Pancreas (tissue), 10 donors: Measurements from ENCODE around the gene NEK7. TPM values are rescaled to one million over a fixed set of nuclear protein-coding genes. Genes with fewer than 3 reads are reported as not detected.
"Not testable (repeated sequence)": the region's sequence is repeated elsewhere in the genome, so short reads cannot be mapped to it uniquely, and the experiment has no call there.

Experiments
- ATAC-seq, 4 donors: fragments of 200-7000 bp; cut with Tn5 transposase; one replicate each; pipeline versions ENCODE4 v1.8.0 to v1.9.1; 2020; ENCODE audit warnings: mild to moderate bottlenecking in 4 of 4, moderate library complexity in 4 of 4
- DNase-seq, 6 donors: peaks; one replicate each; pipeline ENCODE4 v3.0.0-alpha.2; 2020
- FAIRE-seq: peaks from 2 replicates; lab custom pipeline; 2012; peaks lifted over from hg19 to GRCh38; lab: Jason Lieb, UNC
- H3K27ac ChIP-seq, 4 donors: fragments of 200-600 bp; sonication (generic); 1 replicate in 3 of 4; 2 replicates in 1 of 4; pipeline versions ENCODE4 v1.5.0 to v1.8.0; 2020
- H3K27me3 ChIP-seq, 4 donors: fragments of 200-600 bp; one replicate each; pipeline ENCODE4 v1.8.0; 2021
- H3K36me3 ChIP-seq, 3 donors: fragments of 200-600 bp; sonication (generic) in 1 of 3; one replicate each; pipeline versions ENCODE4 v1.5.0 to v1.8.0; 2020 to 2021
- H3K4me1 ChIP-seq, 3 donors: fragments of 200-600 bp; one replicate each; pipeline ENCODE4 v1.8.0; 2021
- H3K4me3 ChIP-seq, 4 donors: fragments of 200-600 bp; sonication (generic) in 2 of 4; one replicate each; pipeline versions ENCODE4 v1.5.0 to v1.8.0; 2020 to 2021
- H3K9me3 ChIP-seq, 4 donors: fragments of 200-600 bp; one replicate each; pipeline ENCODE4 v1.8.0; 2021
- WGBS, 2 donors: extraction: QIAGEN DNeasy Blood & Tissue Kit; methylation state at CpG; one replicate each; pipeline ENCODE4 v1.1.7; 2013; 5-methylcytosine and 5-hydroxymethylcytosine counted together
- intact Hi-C, 3 donors: fragments of 100-400 bp; cut with DNase I; formaldehyde crosslinking; loops; one replicate each; pipeline versions ENCODE4 v1.11.1 to v1.14.2; 2022
- polyA plus RNA-seq, 2 donors: library from polyadenylated mRNA; stranded (reverse); fragments of 200-250 nt; gene quantifications; one replicate each; pipeline ENCODE4 v1.2.3, GENCODE V29; 2013
- total RNA-seq, 6 donors: library from RNA; stranded (reverse); fragmentation: NEBNext Ultra II Directional in 4 of 6; extraction: Animal tissue kit (Norgen Biotek cat#: 25700) in 4 of 6; gene quantifications; one replicate each; pipeline versions ENCODE4 v1.2.1 to v1.2.4, GENCODE V29; 2021 to 2023
- TF ChIP-seq, protein P1 (sequence below), 4 donors: fragments of 200-600 bp; sonication (generic) in 3 of 4; IDR thresholded peaks; one replicate each; pipeline versions ENCODE4 v1.5.0 to v1.8.0; 2021; ENCODE audit warnings: antibody characterized with exemption in 4 of 4
- donor health status: healthy with polysubstance abuse.
- donor health status: DM: no; HTN: no; CAD: no; lungs with moderate emphysema.
- donor health status: DM: no; HTN: no; CAD: no.
- donor health status: control.
- donor health status: control.
- donor health status: Bipolar disorder and iron deficiency.
- donor health status: DM: yes; HTN: yes; CAD: no.
- donor health status: DM: no; HTN: no; CAD: no.
- donor health status: DM: no; HTN: no; CAD: no.
- donor health status: DM: yes; HTN: yes; CAD: no.

NEK7 gene
- total and polyA plus RNA-seq, 8 donors, result 8.0 to 36.3 (median 20.9) TPM

DNA sequence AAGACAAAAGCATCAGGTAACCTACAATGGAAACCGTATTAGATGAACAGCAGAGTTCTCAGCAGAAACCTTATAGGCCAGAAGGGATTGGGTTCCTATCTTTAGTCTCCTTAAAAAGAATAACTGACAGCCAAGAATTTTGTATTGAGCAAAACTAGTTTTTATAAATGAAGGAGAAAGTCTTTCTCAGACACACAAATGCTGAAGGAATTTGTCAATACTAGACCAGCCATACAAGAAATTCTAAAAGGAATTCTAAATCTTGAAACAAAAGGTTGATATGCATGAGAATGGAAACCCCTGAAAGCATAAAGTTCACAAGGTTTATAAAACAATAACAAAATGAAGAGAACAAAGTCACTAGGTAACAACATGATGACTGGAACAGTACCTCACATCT lies 58.1 kb downstream of the NEK7 start:
- FAIRE-seq, result no peak
- no peaks in the 10 kb centered on the region for H3K27me3 ChIP-seq
- 97 to 100% methylated on average over 1 of the region's 1 CpG for WGBS, 2 donors
- TF ChIP-seq, protein P1, sequence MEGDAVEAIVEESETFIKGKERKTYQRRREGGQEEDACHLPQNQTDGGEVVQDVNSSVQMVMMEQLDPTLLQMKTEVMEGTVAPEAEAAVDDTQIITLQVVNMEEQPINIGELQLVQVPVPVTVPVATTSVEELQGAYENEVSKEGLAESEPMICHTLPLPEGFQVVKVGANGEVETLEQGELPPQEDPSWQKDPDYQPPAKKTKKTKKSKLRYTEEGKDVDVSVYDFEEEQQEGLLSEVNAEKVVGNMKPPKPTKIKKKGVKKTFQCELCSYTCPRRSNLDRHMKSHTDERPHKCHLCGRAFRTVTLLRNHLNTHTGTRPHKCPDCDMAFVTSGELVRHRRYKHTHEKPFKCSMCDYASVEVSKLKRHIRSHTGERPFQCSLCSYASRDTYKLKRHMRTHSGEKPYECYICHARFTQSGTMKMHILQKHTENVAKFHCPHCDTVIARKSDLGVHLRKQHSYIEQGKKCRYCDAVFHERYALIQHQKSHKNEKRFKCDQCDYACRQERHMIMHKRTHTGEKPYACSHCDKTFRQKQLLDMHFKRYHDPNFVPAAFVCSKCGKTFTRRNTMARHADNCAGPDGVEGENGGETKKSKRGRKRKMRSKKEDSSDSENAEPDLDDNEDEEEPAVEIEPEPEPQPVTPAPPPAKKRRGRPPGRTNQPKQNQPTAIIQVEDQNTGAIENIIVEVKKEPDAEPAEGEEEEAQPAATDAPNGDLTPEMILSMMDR (IDR thresholded peaks at IDR 0.05), result no peak
- no peaks in the 10 kb centered on the region for H3K9me3 ChIP-seq
- no peak overlapping the region for H3K4me3 ChIP-seq
- ATAC-seq, result no peak
- peaks cover 0 to 7% (median 0%) of the 10 kb centered on the region in 3 donors for H3K36me3 ChIP-seq
- intact Hi-C loops, result no loop called here
- H3K4me1 ChIP-seq, result peaks cover 0 to 1% (median 0%) of the 10 kb centered on the region in 3 donors
- DNase-seq, result no peak
- H3K27ac ChIP-seq, result no peak overlapping the region

DNA sequence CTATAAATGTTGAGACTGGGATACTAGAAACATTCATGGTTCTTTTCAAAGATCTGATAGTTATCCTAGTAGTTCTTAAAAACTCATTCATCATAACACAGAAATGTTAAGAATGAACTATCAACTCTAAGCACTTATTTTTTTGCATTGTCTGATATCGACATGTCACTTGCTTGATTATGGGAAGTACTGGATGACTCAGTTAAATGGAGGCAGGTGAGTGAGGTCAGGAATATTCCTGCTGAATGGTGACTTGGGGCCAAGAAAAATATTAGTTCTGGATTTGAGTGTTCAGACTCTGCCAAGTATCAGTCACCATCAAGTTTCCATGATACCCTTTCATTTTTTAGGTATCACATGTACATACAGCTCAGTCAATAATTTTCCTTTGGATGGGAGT lies 63.6 kb downstream of the NEK7 start:
- H3K36me3 ChIP-seq, result no peaks in the 10 kb centered on the region
- no peaks in the 10 kb centered on the region for H3K9me3 ChIP-seq
- H3K4me3 ChIP-seq, result no peak overlapping the region
- no peaks in the 10 kb centered on the region for H3K27me3 ChIP-seq
- peak; percentile 97 to 100 (median 98) for ATAC-seq
- intact Hi-C loops, result no loop called here
- peak overlapping the region in 2 of 4 donors; percentile 49 to 77 for H3K27ac ChIP-seq
- DNase-seq, result peak in 2 of 6 donors; percentile 29 to 42
- FAIRE-seq, result peak; percentile 64
- TF ChIP-seq, protein P1 (IDR thresholded peaks at IDR 0.05), result no peak
- WGBS, 2 donors, result 18 to 30% methylated on average over 1 of the region's 1 CpG
- peaks cover 5 to 13% (median 12%) of the 10 kb centered on the region in 3 donors for H3K4me1 ChIP-seq

DNA sequence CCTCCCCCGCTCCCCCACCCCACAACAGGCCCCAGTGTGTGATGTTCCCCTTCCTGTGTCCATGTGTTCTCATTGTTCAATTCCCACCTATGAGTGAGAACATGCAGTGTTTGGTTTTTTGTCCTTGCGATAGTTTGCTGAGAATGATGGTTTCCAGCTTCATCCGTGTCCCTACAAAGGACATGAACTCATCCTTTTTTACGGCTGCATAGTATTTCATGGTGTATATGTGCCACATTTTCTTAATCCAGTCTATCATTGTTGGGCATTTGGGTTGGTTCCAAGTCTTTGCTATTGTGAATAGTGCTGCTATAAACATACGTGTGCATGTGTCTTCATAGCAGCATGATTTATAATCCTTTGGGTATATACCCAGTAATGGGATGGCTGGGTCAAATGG lies 70.2 kb downstream of the NEK7 start:
- H3K9me3 ChIP-seq, H3K27me3 ChIP-seq, intact Hi-C loops, DNase-seq, H3K27ac ChIP-seq, H3K36me3 ChIP-seq, H3K4me1 ChIP-seq, FAIRE-seq, ATAC-seq, H3K4me3 ChIP-seq: not testable (repeated sequence)
- WGBS, 2 donors, result 94 to 96% methylated on average over 3 to 4 of the region's 5 CpGs

DNA sequence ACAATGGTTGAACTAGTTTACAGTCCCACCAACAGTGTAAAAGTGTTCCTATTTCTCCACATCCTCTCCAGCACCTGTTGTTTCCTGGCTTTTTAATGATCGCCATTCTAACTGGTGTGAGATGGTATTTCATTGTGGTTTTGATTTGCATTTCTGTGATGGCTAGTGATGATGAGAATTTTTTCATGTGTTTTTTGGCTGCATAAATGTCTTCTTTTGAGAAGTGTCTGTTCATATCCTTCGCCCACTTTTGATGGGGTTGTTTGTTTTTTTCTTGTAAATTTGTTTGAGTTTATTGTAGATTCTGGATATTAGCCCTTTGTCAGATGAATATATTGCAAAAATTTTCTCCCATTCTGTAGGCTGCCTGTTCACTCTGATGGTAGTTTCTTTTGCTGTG lies 70.7 kb downstream of the NEK7 start:
- 93 to 94% methylated on average over 2 of the region's 2 CpGs for WGBS, 2 donors
- intact Hi-C loops, H3K9me3 ChIP-seq, H3K27ac ChIP-seq, H3K36me3 ChIP-seq, H3K4me3 ChIP-seq, DNase-seq, H3K4me1 ChIP-seq, FAIRE-seq, ATAC-seq, H3K27me3 ChIP-seq: not testable (repeated sequence)

DNA sequence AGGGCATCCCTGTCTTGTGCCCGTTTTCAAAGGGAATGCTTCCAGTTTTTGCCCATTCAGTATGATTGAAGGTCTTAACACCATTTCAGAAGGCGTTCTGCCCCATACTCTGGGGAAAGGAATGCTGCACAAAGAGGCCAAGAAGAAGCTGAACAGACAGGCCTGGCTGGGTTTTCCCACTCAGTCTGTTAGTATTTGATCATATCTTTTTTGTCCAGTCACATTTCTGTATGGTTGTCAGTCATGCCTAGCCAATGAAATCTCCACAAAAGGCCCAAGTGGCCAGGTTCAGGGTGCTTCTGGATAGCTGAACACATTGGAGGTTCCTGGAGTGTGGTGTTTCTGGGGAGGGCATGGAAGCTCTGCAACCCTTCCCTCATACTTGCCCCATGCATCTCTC lies 72.1 kb downstream of the NEK7 start:
- DNase-seq, result no peak
- WGBS, 2 donors, result 90 to 94% methylated on average over 2 of the region's 2 CpGs
- peaks cover 0 to under 1% (median 0%) of the 10 kb centered on the region in 3 donors for H3K4me1 ChIP-seq
- TF ChIP-seq, protein P1 (IDR thresholded peaks at IDR 0.05), result no peak
- no peaks in the 10 kb centered on the region for H3K36me3 ChIP-seq
- no peak for FAIRE-seq
- H3K27me3 ChIP-seq, result no peaks in the 10 kb centered on the region
- H3K9me3 ChIP-seq, result no peaks in the 10 kb centered on the region
- no peak overlapping the region for H3K27ac ChIP-seq
- ATAC-seq, result peak in 1 of 4 donors; percentile 19
- no peak overlapping the region for H3K4me3 ChIP-seq
- intact Hi-C loops, result no loop called here

DNA sequence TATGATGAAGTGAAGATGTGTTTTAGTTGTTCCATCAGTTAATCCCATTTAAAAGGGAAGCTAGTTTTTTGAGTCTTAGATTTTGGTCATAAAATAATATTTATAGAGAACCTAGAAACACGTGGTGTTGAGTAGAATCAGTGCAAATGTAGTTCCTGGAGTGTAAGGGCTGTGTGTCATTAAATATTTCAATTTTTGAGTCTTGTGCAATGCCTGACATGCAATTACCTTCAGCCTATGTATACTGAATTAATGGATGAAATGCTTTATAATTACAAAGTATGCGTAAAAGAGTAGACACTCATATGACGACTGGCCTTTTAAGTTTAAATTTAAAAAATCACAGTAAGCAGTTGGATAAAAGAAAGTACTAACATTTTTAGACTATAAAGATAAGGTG lies 75.0 kb downstream of the NEK7 start:
- DNase-seq (no peak), FAIRE-seq (no peak), ATAC-seq (no peak)
- H3K4me1 ChIP-seq, result peaks cover 0 to 3% (median 0%) of the 10 kb centered on the region in 3 donors
- TF ChIP-seq, protein P1 (IDR thresholded peaks at IDR 0.05), result no peak
- H3K27me3 ChIP-seq, result no peaks in the 10 kb centered on the region
- 93 to 94% methylated on average over 3 of the region's 3 CpGs for WGBS, 2 donors
- no peaks in the 10 kb centered on the region for H3K36me3 ChIP-seq
- H3K4me3 ChIP-seq, result no peak overlapping the region
- no peak overlapping the region for H3K27ac ChIP-seq
- H3K9me3 ChIP-seq, result no peaks in the 10 kb centered on the region
- intact Hi-C loops, result no loop called here
